ENCODE results near the gene NEURL1B.

NEURL1B gene

GRCh38 chr5:172622091-172623046 lies 18.7 kb upstream of the NEURL1B start:
- H3K27me3 ChIP-seq (replicated peaks): no peaks in the 10 kb centered on the region
- no peak overlapping the region for H3K4me3 ChIP-seq (ENCODE audit: low read depth, low read length)
- no peak for DNase-seq
- TF ChIP-seq CTCF (IDR thresholded peaks at IDR 0.05; ENCODE audit: low read depth, low read length, missing control alignments): peak; percentile 11
- H3K36me3 ChIP-seq (replicated peaks): no peaks in the 10 kb centered on the region
- in situ Hi-C loops (cut with HindIII; ENCODE audit: low pct_ligation_motif_present, low sequenced_read_pairs): no loop called here
- no peak overlapping the region for H3K27ac ChIP-seq

GRCh38 chr5:172623313-172623980 lies 17.6 kb upstream of the NEURL1B start:
- in situ Hi-C loops (cut with HindIII; ENCODE audit: low pct_ligation_motif_present, low sequenced_read_pairs): no loop called here
- no peak for DNase-seq
- Histone ChIP-seq H3K36me3 (replicated peaks) (no peaks in the 10 kb centered on the region), H3K27me3 (replicated peaks) (no peaks in the 10 kb centered on the region), H3K4me3 (ENCODE audit: low read depth, low read length) (no peak overlapping the region), H3K27ac (no peak overlapping the region)
- TF ChIP-seq CTCF (IDR thresholded peaks at IDR 0.05; ENCODE audit: low read depth, low read length, missing control alignments): no peak

- DNase-seq: no peak
- in situ Hi-C loops (cut with HindIII; ENCODE audit: low pct_ligation_motif_present, low sequenced_read_pairs): no loop called here
- no peak for TF ChIP-seq CTCF (IDR thresholded peaks at IDR 0.05; ENCODE audit: low read depth, low read length, missing control alignments)
- Histone ChIP-seq H3K36me3 (replicated peaks) (no peaks in the 10 kb centered on the region), H3K4me3 (ENCODE audit: low read depth, low read length) (no peak overlapping the region), H3K27ac (no peak overlapping the region), H3K27me3 (replicated peaks) (no peaks in the 10 kb centered on the region)
These were observed 16.7 kb upstream of the NEURL1B start for GRCh38 chr5:172624083-172624995.

- in situ Hi-C loops (cut with HindIII; ENCODE audit: low pct_ligation_motif_present, low sequenced_read_pairs): no loop called here
- H3K4me3 ChIP-seq (ENCODE audit: low read depth, low read length): no peak overlapping the region
- H3K27ac ChIP-seq: no peak overlapping the region
- H3K27me3 ChIP-seq (replicated peaks): no peaks in the 10 kb centered on the region
- no peak for TF ChIP-seq CTCF (IDR thresholded peaks at IDR 0.05; ENCODE audit: low read depth, low read length, missing control alignments)
- no peak for DNase-seq
- no peaks in the 10 kb centered on the region for H3K36me3 ChIP-seq (replicated peaks)
These were observed 15.8 kb upstream of the NEURL1B start for GRCh38 chr5:172624996-172625964.
